Bladder microvascular endothelial cell (primary cell): Measurements from ENCODE around the gene CPSF4L. TPM values are rescaled to one million over a fixed set of nuclear protein-coding genes. Genes with fewer than 3 reads are reported as not detected.

Experiments used
- total RNA-seq: library from RNA; depleted of rRNA; stranded (reverse); fragments of >200 nt; gene quantifications from 2 replicates; pipeline ENCODE4 v1.2.3, GENCODE V29; 2014

Gene CPSF4L
- not detected in 2 replicates for total RNA-seq

DNA sequence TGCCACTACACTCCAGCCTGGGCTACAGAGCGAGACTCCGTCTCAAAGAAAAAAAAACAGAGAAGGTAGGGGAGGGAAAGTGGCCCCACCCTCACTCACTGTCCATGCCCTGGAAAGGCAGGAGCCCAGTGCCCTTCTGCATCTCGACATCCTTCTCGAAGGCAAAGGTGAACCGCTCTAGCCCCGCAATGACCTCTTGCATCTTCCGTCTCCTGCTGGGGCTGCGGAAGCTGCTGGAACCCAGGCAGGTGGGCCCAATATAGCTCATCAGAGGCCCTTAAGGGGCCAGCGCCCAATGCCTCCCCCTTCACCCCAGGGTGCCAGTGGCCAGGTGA lies at the start of gene CPSF4L:
CPSF4L (minus strand) TSS at position 264 of the 335 bp plus-strand sequence; CDS start at position 202, 62 bp downstream.

Other genes with a start within 250 kb of the CPSF4L start
- gene SLC39A11, start 169.2 kb downstream of the CPSF4L start, total RNA-seq = 5.2 and 16.7 TPM in 2 replicates
- gene SSTR2, start 96.9 kb downstream of the CPSF4L start, total RNA-seq = under 0.01 TPM in 1 of 2 replicates, not detected in the other
- 11.7 and 22.9 TPM in 2 replicates for gene COG1, start 68.8 kb downstream of the CPSF4L start, total RNA-seq
- 10.7 and 22.0 TPM in 2 replicates for gene CDC42EP4, start 50.1 kb upstream of the CPSF4L start, total RNA-seq